Liver (tissue), 3 donors: ENCODE data around the gene KIF21B.

Experiments
- CTCF ChIP-seq: fragments of 150-350 bp; IDR thresholded peaks from 2 replicates; pipeline ENCODE4 v1.5.1; 2017; ENCODE audit warnings: improper control_type of control experiment, low read depth, low read length; ENCODE audit not compliant: missing input control
- EGR1 ChIP-seq, 2 donors: IDR thresholded peaks; 2 replicates each; pipeline ENCODE4 v1.6.1; 2016 to 2018; ENCODE audit warnings: antibody characterized with exemption in 2 of 2, low read depth in 2 of 2
- GABPA ChIP-seq, 2 donors: IDR thresholded peaks in 1 of 2; conservative IDR thresholded peaks in 1 of 2; 2 replicates each; pipeline ENCODE4 v1.6.1; 2016; ENCODE audit warnings: antibody characterized with exemption in 2 of 2, mild to moderate bottlenecking in 1 of 2, moderate library complexity in 1 of 2
- HNF4G ChIP-seq: IDR thresholded peaks from 2 replicates; pipeline ENCODE4 v1.6.1; 2016; ENCODE audit warnings: antibody characterized with exemption
- JUND ChIP-seq, 2 donors: IDR thresholded peaks; 2 replicates each; pipeline ENCODE4 v1.6.1; 2016; ENCODE audit warnings: antibody characterized with exemption in 2 of 2
- RAD21 ChIP-seq, 2 donors: IDR thresholded peaks; 2 replicates each; pipeline ENCODE4 v1.6.1; 2016; ENCODE audit warnings: antibody characterized with exemption in 2 of 2, mild to moderate bottlenecking in 2 of 2
- SP1 ChIP-seq: IDR thresholded peaks from 2 replicates; pipeline ENCODE4 v1.6.1; 2018; ENCODE audit warnings: antibody characterized with exemption, mild to moderate bottlenecking
- TAF1 ChIP-seq: conservative IDR thresholded peaks from 2 replicates; pipeline ENCODE4 v1.6.1; 2016; ENCODE audit warnings: antibody characterized with exemption, mild to moderate bottlenecking
- YY1 ChIP-seq: IDR thresholded peaks from 2 replicates; pipeline ENCODE4 v1.6.1; 2016; ENCODE audit warnings: antibody characterized with exemption, mild to moderate bottlenecking
- TF ChIP-seq, protein P1 (sequence below): IDR thresholded peaks from 2 replicates; pipeline ENCODE4 v1.6.1; 2016; ENCODE audit warnings: antibody characterized with exemption
- TF ChIP-seq, protein P2 (sequence below): IDR thresholded peaks from 2 replicates; pipeline ENCODE4 v1.6.1; 2016; ENCODE audit warnings: antibody characterized with exemption
- TF ChIP-seq, protein P3 (sequence below): IDR thresholded peaks from 2 replicates; pipeline ENCODE4 v1.6.1; 2016; ENCODE audit warnings: antibody characterized with exemption
- TF ChIP-seq, protein P4 (sequence below): IDR thresholded peaks from 2 replicates; pipeline ENCODE4 v1.6.1; 2016; ENCODE audit warnings: antibody characterized with exemption, mild to moderate bottlenecking
- donor health status: healthy.
- donor health status: healthy.

GRCh38 chr1:200988693-200989092, 34.8 kb downstream of the KIF21B start:
- TF ChIP-seq CTCF = no peak
- TF ChIP-seq YY1 = no peak
- TF ChIP-seq JUND (IDR thresholded peaks at IDR 0.05) = no peak
- no peak for TF ChIP-seq SP1
- TF ChIP-seq, protein P1, sequence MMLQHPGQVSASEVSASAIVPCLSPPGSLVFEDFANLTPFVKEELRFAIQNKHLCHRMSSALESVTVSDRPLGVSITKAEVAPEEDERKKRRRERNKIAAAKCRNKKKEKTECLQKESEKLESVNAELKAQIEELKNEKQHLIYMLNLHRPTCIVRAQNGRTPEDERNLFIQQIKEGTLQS = no peak
- TF ChIP-seq, protein P2, sequence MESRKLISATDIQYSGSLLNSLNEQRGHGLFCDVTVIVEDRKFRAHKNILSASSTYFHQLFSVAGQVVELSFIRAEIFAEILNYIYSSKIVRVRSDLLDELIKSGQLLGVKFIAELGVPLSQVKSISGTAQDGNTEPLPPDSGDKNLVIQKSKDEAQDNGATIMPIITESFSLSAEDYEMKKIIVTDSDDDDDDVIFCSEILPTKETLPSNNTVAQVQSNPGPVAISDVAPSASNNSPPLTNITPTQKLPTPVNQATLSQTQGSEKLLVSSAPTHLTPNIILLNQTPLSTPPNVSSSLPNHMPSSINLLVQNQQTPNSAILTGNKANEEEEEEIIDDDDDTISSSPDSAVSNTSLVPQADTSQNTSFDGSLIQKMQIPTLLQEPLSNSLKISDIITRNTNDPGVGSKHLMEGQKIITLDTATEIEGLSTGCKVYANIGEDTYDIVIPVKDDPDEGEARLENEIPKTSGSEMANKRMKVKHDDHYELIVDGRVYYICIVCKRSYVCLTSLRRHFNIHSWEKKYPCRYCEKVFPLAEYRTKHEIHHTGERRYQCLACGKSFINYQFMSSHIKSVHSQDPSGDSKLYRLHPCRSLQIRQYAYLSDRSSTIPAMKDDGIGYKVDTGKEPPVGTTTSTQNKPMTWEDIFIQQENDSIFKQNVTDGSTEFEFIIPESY = no peak
- no peak for TF ChIP-seq RAD21 (IDR thresholded peaks at IDR 0.05)
- TF ChIP-seq, protein P3, sequence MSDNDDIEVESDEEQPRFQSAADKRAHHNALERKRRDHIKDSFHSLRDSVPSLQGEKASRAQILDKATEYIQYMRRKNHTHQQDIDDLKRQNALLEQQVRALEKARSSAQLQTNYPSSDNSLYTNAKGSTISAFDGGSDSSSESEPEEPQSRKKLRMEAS = no peak
- no peak for TF ChIP-seq HNF4G
- no peak for TF ChIP-seq EGR1 (IDR thresholded peaks at IDR 0.05; ENCODE audit: low read depth in 2 of 2)
- TF ChIP-seq GABPA (IDR thresholded peaks at IDR 0.05 in 1 of 2, conservative IDR thresholded peaks at IDR 0.05 in 1 of 2) = no peak
- TF ChIP-seq, protein P4, sequence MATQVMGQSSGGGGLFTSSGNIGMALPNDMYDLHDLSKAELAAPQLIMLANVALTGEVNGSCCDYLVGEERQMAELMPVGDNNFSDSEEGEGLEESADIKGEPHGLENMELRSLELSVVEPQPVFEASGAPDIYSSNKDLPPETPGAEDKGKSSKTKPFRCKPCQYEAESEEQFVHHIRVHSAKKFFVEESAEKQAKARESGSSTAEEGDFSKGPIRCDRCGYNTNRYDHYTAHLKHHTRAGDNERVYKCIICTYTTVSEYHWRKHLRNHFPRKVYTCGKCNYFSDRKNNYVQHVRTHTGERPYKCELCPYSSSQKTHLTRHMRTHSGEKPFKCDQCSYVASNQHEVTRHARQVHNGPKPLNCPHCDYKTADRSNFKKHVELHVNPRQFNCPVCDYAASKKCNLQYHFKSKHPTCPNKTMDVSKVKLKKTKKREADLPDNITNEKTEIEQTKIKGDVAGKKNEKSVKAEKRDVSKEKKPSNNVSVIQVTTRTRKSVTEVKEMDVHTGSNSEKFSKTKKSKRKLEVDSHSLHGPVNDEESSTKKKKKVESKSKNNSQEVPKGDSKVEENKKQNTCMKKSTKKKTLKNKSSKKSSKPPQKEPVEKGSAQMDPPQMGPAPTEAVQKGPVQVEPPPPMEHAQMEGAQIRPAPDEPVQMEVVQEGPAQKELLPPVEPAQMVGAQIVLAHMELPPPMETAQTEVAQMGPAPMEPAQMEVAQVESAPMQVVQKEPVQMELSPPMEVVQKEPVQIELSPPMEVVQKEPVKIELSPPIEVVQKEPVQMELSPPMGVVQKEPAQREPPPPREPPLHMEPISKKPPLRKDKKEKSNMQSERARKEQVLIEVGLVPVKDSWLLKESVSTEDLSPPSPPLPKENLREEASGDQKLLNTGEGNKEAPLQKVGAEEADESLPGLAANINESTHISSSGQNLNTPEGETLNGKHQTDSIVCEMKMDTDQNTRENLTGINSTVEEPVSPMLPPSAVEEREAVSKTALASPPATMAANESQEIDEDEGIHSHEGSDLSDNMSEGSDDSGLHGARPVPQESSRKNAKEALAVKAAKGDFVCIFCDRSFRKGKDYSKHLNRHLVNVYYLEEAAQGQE = no peak
- no peak for TF ChIP-seq TAF1
